GM18867 (cell line): ENCODE measurements around the gene DNAH10.
"Not testable (repeated sequence)": the region's sequence is repeated elsewhere in the genome, so short reads cannot be mapped to it uniquely, and the experiment has no call there.

ENCODE experiments used
- ATAC-seq: cut with Tn5 transposase; IDR thresholded peaks from one replicate; pipeline ENCODE4 v1.9.1; 2021; ENCODE audit warnings: mild to moderate bottlenecking, moderate library complexity; ENCODE audit not compliant: unreplicated experiment

Gene DNAH10

DNA sequence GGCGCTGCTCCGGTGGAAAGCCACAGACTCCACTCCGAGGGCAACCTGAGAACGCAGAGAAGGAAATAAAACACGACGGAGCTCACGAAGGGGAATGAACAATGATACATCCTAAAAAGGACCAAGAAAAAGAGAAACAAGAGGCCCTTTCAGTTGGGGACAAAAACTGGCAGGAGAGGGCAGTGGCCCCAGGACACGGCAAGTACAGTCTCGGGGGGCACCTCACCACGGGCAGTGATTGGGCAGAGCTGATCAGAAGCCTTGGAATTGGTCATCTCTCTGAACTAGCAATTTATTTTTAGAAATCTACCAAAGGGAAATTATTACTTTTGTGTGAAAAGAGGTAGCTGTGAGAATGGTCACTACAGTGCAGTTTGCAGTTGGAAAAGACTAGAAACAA is 182.6 kb downstream of the DNAH10 start:
- ATAC-seq = no peak

DNA sequence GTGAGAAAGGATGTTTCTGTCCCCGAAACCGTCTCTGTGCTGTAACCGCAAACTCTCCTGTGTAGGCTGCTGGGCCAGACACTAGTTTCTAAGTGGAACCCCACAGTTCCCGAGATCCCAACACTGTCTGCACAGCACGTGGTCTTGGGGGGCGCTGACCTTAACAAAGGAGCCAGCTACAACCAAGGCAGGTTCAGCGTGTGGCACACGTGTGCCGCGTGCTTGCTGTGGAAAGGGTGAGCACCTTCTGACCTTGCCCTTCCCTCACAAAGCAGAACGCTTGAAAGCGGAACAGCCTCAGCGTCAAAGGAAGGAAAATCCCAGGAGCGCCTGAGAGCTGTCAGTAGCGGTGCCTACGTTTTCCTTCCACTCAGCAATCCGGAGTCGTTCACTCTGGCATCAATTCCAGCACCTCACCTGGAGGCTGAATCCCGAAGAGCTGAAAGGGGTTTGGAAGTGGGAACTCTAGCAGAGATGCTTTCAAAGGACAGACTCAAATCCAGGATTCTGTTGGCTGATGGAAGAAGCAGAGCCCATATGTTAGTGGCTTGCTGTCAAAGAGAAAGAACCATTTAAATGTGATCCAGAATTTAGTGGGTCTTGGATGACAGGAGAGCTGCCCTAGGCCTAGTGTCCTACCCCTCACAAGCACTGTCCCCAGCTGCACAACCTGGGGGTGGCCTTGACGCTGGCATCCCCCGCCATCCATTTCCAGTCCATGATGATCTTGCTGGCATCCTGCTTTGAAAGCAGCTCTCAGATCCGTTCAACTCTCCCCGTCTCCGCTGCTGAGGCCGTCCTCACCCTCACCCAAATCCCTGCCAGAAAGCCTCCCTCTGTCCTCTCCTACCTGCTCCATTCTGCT is 183.4 kb downstream of the DNAH10 start:
- ATAC-seq = no peak

DNA sequence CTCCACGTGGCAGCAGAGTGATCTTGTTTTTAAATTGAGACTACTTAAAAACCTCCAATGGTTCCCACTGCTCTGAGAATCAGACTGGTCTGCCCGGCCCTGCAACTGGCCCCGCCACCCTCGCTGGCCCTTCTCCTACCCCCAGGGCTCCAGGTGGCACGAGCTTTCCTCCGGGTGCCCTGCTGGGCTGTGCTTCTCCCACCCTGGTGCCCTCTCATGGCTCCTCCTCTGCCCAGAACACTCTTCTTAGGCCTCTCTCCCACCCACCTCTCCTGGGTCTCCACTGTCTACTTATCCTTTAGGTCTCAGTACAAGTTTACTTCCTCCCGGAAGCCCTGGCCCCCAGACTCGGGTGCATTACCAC is 184.0 kb downstream of the DNAH10 start:
- ATAC-seq = no peak

DNA sequence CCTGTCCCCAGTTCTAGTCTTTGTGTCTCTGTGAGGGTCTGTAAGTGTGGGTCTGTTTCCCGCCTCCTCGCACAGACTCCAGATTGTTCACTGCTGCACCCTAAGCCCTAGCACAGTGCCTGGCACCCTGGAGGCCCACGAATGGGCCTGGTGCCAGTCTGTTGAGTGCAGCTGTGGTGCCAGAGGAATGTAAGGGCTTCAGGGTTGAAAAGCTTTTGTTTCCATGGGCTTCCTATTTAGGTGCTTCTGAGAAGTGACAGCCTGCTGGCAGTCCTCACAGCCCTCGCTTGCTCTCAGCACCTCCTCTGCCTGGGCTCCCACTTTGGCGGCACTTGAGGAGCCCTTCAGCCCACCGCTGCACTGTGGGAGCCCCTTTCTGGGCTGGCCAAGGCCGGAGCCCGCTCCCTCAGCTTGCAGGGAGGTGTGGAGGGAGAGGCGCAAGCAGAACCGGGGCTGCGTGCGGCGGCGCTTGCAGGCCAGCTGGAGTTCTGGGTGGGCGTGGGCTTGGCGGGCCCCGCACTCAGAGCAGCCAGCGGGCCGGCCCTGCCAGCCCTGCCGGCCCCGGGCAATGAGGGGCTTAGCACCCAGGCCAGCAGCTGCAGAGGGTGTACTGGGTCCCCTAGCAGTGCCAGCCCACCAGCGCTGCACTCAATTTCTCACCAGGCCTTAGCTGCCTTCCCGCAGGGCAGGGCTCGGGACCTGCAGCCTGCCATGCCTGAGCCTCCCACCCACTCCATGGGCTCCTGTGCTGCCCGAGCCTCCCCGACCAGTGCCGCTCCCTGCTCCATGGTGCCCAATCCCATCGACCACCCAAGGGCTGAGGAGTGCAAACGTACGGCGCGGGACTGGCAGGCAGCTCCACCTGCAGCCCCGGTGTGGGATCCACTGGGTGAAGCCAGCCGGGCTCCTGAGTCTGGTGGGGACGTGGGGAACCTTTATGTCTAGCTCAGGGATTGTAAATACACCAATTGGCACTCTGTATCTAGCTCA is 184.7 kb downstream of the DNAH10 start:
- not testable (repeated sequence) for ATAC-seq

DNA sequence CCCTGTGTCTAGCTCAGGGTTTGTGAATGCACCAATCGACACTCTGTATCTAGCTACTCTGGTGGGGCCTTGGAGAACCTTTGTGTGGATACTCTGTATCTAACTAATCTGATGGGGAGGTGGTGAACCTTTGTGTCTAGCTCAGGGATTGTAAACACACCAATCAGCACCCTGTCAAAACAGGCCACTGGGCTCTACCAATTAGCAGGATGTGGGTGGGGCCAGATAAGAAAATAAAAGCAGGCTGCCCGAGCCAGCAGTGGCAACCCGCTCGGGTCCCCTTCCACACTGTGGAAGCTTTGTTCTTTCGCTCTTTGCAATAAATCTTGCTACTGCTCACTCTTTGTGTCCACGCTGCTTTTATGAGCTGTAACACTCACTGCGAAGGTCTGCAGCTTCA is 185.4 kb downstream of the DNAH10 start:
- not testable (repeated sequence) for ATAC-seq

DNA sequence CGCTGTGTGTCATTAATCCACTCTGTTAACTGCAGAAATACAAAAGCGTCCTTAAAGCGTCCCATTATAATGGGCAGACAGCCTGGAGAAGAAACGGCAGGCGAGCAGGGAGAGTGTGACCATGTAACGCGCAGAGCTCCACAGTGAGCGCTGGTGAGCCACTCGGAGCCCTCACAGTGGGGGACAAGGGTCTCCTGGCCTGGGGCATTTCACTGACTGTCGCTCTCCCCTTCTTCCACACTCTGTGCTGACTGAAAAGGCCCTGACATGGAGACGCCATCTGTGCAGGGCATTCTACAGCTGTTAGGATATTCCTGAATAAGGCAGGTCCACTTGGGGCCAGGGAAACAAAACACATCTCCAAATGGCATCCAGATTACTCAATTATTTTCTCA is 186.3 kb downstream of the DNAH10 start:
- no peak for ATAC-seq

DNA sequence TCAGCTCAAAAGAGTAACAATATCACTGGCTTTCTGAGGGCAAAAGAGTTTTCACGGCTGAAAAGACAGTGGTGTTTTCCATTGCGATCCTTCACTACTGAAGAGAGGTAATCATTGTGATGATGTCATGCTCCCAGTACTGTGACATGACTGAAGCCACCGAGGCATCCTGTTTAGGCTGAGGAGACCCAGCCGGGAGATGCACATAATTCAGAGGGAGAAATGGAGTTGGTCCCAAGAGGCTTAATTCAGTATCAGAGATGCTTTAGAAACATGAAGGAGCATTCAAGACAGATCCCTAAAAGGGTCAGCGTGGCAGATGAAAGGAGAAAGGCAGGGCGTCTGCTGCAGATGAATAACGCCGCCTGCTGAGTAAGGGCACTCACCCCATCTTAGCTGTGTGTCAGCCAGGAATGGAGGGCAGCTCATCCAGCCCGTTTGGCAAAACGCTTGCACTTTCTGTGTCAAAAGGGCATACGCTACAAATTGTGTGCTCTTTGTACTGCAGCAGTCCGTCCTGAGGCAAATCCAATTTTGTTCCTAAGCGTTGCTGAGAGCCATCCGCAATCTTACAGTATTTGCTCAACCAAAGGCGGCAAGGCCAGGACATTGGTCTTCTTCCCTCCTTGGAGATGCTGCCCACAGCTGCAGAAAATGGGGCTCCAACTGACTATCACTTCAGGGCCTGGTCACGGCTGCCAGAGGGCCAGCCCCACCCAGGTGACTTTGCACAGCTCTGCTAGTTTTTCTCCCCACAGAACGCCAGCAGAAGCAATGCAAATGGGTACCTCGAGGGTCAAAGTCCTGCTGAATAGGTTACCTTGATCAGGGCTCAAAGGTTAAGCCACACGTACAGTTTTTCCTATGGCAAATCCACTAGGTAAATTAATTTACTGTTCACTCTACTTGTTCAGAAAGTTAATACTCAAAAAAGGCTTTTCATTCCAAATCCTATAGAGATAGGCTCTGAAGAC is 187.0 kb downstream of the DNAH10 start:
- no peak for ATAC-seq

DNA sequence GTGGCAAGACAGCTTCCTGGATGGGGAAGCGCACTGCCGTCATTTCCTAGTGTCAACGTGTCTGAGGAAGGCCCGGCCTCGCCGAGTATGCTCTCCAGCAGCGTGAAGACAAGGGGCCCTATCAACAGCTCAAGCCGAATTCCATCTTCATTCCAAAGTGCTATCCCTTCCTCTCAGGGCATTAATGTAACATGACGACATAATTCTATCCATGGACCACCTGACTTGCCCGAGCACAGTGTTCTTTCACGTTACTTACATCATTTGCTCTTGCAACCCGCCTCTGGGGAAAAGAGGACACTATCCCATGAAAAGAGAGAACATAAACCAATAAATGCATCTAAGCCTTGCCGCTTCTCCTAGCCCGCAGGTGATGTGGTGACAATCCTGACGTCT is 187.7 kb downstream of the DNAH10 start:
- ATAC-seq = no peak

DNA sequence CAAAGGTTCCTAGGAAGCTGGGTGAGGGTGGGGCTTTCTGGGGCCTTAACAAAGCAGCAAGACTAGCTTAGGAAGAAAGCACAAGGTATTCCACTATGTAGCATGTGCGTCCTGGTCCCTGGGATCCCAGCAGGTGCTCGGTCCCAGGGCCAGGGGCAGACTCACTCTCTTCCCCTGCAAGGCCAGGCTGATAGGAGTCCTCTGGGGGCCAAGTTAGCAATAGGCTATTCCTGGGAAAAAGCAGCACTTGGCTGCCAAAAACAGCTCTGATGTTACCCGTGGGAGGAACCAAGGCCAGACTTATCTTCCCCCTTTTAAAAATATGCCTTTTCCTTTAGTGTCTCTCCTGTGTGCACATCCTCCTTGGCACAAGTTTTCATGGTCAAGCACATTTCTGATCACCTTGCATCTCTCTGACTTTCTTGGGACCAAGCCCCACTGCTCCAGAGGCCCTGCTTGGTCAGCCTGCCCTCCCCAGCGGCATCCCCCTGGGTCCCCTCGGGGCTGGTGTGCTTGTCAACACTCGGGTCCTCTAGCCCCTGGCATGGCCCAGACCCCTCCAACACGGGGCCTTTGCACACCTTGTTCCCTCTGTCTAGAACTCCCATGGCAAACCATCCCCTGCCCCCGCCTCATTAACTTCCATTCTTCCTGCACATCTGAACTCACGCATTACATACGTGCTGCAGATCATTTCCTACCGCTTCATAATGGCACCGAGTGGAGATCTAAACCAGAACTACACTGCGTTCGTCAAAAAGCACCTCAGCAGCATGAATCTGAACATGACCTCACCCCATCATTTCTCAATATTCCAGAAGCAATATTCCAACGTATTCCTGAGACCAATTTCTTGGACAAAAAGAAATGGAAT is 188.6 kb downstream of the DNAH10 start:
- no peak for ATAC-seq

DNA sequence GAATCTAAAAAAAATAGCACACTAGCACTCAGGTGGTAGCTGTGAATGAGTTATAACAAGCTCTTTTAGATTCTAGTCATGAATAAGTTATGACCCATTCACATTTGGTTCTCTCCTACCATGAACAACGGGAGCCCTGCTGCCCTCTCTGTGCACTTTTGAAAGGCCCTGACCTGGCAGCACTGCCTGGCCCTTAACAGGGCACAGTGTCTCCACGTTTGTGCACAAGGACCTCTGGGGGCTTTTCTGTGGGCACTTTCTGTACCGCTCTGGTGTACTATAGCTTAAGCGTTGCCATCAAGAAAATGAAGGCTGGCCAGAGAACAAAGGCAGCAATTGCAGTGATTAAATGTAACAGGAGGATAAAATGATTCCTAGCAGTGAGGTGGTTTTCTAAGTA is 189.4 kb downstream of the DNAH10 start:
- ATAC-seq = no peak

DNA sequence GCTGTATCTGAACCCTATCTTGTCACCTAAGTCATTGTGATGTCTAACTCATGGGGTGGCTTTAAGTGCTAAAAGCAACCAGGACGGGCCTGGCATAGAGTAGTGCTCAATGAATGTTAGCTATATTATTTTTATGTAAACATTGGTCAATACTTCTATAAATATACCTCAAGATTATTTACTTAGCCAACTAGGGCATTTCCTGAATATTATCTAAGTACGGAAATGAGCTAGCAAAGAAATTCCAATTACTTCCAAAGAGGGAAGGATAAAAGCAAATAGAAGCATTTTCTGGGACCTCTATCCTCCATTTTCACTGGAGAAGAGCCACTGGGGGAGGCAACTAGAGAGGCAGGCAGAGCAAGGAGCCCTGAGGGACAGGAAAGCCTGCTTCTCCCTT is 189.9 kb downstream of the DNAH10 start:
- no peak for ATAC-seq

DNA sequence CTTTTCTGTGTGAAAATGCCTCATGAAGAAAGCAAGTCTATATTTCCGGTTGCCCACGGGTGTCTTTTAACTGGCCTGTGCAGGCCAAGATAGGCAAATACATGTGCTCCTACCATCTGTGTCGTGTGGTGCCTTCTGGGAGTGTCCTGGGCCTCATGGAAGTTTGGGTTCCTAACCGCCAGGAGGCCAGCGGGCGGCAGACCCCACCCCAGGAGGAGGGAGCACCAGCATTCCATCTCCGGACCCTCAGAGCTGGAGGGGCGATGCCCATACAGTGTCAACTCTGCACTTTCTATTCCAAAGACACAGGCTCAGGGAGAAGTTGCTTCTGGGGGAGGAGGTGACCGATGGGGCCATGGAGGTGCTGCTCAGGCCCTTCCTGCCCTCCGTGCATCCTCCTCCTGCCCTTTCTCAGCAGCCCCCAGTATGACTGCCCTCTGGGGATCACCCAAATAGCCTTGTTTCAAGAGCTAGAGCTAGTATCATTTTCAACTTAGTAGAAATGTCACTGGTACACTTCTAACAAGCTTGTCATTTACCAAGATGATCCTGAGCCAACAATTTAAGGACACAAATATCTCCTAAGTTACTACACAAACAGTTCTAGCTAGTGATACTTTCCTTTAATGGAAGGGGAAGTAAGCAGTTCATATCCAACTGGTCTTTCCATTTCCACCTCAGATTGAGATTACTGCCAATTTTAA is 192.7 kb downstream of the DNAH10 start:
- no peak for ATAC-seq

DNA sequence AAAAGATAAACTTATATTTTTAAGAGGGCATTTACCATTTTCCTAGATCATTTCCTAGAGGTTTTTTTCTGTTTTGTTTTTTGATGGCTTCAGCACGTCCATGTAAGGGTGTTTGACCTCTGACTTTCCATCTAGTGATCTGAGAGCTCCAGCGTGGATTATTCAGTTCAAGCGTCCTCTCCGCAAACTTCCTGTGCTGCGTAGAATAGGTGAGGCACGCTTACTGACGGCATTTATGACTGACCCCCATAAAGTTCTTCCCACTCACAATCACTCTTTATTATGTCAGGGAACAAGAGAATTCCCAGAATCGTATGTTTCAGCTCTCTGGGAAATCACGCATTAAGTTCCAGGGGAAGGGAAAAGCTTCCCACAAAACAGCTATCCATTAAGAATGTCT is 194.1 kb downstream of the DNAH10 start:
- ATAC-seq = no peak

DNA sequence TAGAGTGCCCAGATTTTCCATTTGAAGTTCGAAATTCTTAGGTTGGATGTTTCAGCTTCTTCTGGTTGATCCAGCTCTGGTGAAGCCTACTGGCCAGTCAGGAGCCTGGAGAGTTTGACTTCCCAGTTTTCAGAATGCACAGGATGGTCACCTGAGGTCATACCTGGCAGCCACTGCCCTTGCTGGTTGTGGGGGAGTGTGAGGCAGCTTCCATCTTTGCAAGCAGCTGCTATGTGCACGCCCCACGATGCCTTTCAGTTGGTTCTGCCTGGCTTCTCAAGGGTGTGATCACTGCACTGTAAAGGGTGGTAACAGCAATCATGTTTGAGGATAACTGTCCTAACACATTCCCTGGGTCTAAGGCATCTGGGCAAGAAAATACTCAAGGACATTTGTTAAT is 195.1 kb downstream of the DNAH10 start:
- no peak for ATAC-seq

DNA sequence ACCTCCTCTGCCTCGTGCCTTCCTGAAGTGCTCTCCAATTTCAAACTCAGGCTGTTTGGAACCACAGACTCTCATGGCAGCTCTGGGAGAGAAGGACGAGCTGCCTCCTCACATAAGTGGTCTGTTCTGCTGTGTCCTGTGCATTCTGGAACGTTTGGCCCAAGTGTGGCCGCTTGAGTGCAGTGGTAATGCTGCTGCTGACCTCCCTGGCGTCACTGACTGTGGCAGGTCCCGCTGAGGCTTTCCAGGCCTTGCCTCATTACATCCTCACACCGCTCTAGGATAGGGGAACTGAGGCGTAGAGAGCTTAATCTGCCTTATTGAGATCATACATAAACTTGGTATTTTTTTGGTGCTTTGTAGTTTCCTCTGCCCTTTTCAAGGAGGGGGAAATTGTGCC is 196.4 kb downstream of the DNAH10 start:
- ATAC-seq = no peak

DNA sequence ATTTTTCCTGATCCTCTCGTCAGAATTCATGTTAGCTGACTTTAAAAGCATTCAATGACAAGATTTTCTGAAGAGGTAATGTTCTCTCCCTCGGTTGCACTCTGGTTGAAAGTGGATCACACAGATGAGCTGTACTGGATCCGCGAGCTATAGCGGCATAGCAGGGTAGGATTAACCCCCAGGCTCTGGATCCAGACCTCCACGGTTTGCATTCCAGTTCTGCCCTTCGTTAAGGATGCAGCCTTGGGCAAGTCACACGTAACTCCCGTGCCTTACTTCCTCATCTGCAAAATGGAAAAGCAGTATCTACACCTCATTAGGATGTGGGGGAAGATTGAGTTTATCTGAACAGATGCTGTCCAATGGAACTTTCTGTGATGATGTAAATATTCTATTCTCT is 196.8 kb downstream of the DNAH10 start:
- no peak for ATAC-seq

DNA sequence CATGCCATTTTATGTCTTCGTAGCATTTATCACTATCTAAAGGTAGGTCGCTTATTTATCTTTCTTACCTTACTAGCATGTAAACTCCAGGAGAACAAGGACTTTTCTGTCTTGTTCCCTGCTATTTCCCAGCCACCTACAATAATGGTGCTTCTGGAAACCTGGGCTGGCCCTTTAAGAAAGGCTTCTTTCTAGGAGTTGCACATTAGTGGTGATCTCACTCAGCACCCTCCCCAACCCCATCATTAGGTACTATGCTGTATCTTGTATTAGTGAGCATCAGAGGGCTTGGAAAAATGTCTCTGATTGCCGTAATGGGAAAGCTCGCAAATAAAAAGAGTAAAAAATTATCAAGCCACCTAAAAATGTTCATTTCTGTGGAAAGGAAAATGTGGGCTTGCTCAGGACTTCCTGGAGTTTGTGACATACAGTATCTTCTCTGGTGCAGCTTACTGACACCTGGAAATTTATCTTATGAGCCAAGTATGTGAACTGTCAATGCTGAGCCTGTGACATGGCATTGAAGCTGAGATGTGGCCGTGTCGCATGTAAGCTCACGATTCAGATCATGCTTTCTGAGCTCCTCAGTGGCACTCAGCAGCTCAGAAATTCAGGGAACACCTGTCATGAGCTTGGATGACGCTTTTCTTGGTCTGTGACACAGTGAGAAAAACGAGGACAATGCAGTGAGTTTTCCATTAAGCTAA is 198.1 kb downstream of the DNAH10 start:
- no peak for ATAC-seq

DNA sequence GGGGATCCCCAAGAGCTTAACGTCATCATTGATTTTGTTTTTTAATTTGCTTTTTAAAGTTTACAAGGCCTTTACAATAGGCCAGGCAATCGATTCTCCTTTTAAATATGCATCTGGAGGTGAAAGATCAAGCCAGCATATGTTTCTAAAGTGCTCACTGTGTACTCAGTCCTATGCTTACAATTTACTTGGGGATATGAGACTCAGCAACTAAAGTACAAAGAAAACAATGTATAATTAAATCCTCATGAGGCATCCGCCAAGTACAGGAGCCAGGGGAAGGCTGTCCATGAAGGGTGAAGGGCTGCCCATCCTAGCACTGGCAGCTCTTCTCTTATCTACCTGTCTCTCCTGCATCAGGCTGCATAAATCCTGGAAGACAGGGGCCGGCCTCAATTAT is 198.8 kb downstream of the DNAH10 start:
- no peak for ATAC-seq
